Smooth muscle cell (in vitro differentiated cells): ENCODE data around the gene TMTC3. TPM values are rescaled to one million over a fixed set of nuclear protein-coding genes. Genes with fewer than 3 reads are reported as not detected.

Source experiments
- DNase-seq: peaks from one replicate; lab custom pipeline; 2025; ENCODE audit not compliant: unreplicated experiment; lab: John Stamatoyannopoulos, UW
- H2AFZ ChIP-seq: fragments of 200-600 bp; sonication (generic); 2 replicates; pipeline ENCODE4 v1.6.0; 2016; ENCODE audit warnings: antibody characterized with exemption, low read depth, mild to moderate bottlenecking
- H3F3A ChIP-seq: fragments of 200-600 bp; sonication (generic); 2 replicates; pipeline ENCODE4 v1.6.0; 2017; ENCODE audit warnings: antibody characterized with exemption, low read depth
- H3K27ac ChIP-seq: fragments of 200-600 bp; sonication (generic); 2 replicates; pipeline ENCODE4 v1.5.1; 2016; ENCODE audit warnings: low read depth, mild to moderate bottlenecking
- H3K27me3 ChIP-seq: fragments of 200-600 bp; sonication (generic); 2 replicates; pipeline ENCODE4 v1.6.1; 2016; ENCODE audit warnings: low read depth, mild to moderate bottlenecking
- H3K36me3 ChIP-seq: fragments of 200-600 bp; sonication (generic); 2 replicates; pipeline ENCODE4 v1.5.1; 2016; ENCODE audit warnings: low read depth
- H3K4me1 ChIP-seq: fragments of 200-600 bp; sonication (generic); 2 replicates; pipeline ENCODE4 v1.5.1; 2016; ENCODE audit warnings: low read depth
- H3K4me2 ChIP-seq: fragments of 200-600 bp; sonication (generic); 2 replicates; pipeline ENCODE4 v1.6.0; 2016; ENCODE audit warnings: mild to moderate bottlenecking
- H3K4me3 ChIP-seq: fragments of 200-600 bp; sonication (generic); 2 replicates; pipeline ENCODE4 v1.5.1; 2016; ENCODE audit warnings: mild to moderate bottlenecking
- H3K79me2 ChIP-seq: fragments of 200-600 bp; sonication (generic); 2 replicates; pipeline ENCODE4 v1.6.0; 2016; ENCODE audit warnings: low read depth, mild to moderate bottlenecking
- H3K9ac ChIP-seq: fragments of 200-600 bp; sonication (generic); 2 replicates; pipeline ENCODE4 v1.6.0; 2016; ENCODE audit warnings: low read depth
- H3K9me3 ChIP-seq: fragments of 200-600 bp; sonication (generic); replicated peaks from 2 replicates; pipeline ENCODE4 v1.5.1; 2016; ENCODE audit warnings: low read depth
- H4K20me1 ChIP-seq: fragments of 200-600 bp; sonication (generic); 2 replicates; pipeline ENCODE4 v1.6.0; 2016; ENCODE audit warnings: low read depth
- CTCF ChIP-seq: fragments of 200-600 bp; sonication (generic); IDR thresholded peaks from 2 replicates; pipeline ENCODE4 v1.5.1; 2017; ENCODE audit warnings: borderline replicate concordance, mild to moderate bottlenecking, antibody characterized with exemption; ENCODE audit not compliant: insufficient read depth, poor library complexity, severe bottlenecking
- WGBS: methylation state at CpG from one replicate; pipeline ENCODE4 v1.1.7; 2016; ENCODE audit warnings: low lambda C conversion rate; 5-methylcytosine and 5-hydroxymethylcytosine counted together
- polyA plus RNA-seq: library from polyadenylated mRNA; unstranded; fragments of >200 nt; fragmentation: Nextera tagmentation; extraction: Ambion mirVana; gene quantifications from 2 replicates; pipeline ENCODE4 v1.2.1, GENCODE V29; 2016
- total RNA-seq: library from RNA; depleted of rRNA; stranded (reverse); fragments of >200 nt; gene quantifications from 2 replicates; pipeline ENCODE4 v1.2.3, GENCODE V29; 2014

TMTC3 gene
- total and polyA plus RNA-seq, 2 experiments from 2014 or later: 8.7 to 49.3 TPM

GRCh38 chr12:88248606-88249005 is 106.5 kb downstream of the TMTC3 start:
- no peak overlapping the region for H3K27ac ChIP-seq
- no peak for DNase-seq
- no peaks in the 10 kb centered on the region for H3K4me1 ChIP-seq
- no peaks in the 10 kb centered on the region for H3K9me3 ChIP-seq
- H3K36me3 ChIP-seq: no peaks in the 10 kb centered on the region
- H3F3A ChIP-seq: no peaks in the 10 kb centered on the region
- no peak for TF ChIP-seq CTCF
- H3K27me3 ChIP-seq: no peaks in the 10 kb centered on the region
- H3K9ac ChIP-seq: no peak overlapping the region
- no peak overlapping the region for H3K4me3 ChIP-seq
- H4K20me1 ChIP-seq: no peaks in the 10 kb centered on the region
- H2AFZ ChIP-seq: no peak overlapping the region
- H3K79me2 ChIP-seq: no peaks in the 10 kb centered on the region
- 94% methylated on average over 1 of the region's 1 CpG for WGBS
- no peak overlapping the region for H3K4me2 ChIP-seq

Other genes starting within 250 kb of the TMTC3 start
- gene C12orf50, start 112.9 kb upstream of the TMTC3 start, total RNA-seq: 0.31 TPM in 1 of 2 replicates, not detected in the other
- 0.05 TPM in 1 of 2 replicates, not detected in the other for gene C12orf50, start 112.9 kb upstream of the TMTC3 start, polyA plus RNA-seq
- 13.2 and 22.2 TPM in 2 replicates for gene CEP290, start 219 bp upstream of the TMTC3 start, total RNA-seq
- gene CEP290, start 219 bp upstream of the TMTC3 start, polyA plus RNA-seq: 10.4 and 13.8 TPM in 2 replicates